H1 (cell line): Measurements from ENCODE around the gene SPTBN1. TPM values are rescaled to one million over a fixed set of nuclear protein-coding genes. Genes with fewer than 3 reads are reported as not detected.

ENCODE experiments used
- CTCF ChIA-PET: fragments of 300-600 bp; sonication (Branson Sonifier 250); formaldehyde crosslinking; loops from one replicate; lab custom pipeline; 2021; ENCODE audit not compliant: partially characterized antibody; lab: Charles Lee
- POLR2A ChIA-PET: fragments of 300-600 bp; sonication (Branson Sonifier 250); formaldehyde crosslinking; loops from one replicate; lab custom pipeline; 2021; ENCODE audit warnings: inconsistent platforms; ENCODE audit not compliant: partially characterized antibody; lab: Charles Lee
- DNase-seq, 2 experiments: peaks; one replicate each; pipeline versions ENCODE4 v3.0.0 to v3.0.0-alpha.2; 2010 to 2022; ENCODE audit warnings: low spot score in 2 of 2, low read depth in 1 of 2, mixed read lengths in 1 of 2
- FAIRE-seq: peaks from 2 replicates; lab custom pipeline; 2011; peaks lifted over from hg19 to GRCh38; lab: Jason Lieb, UNC
- H2AFZ ChIP-seq: 2 replicates; pipeline ENCODE4 v1.8.1; 2012; ENCODE audit warnings: low read length, inconsistent platforms
- H2AK5ac ChIP-seq: 2 replicates; pipeline ENCODE4 v1.6.1; 2013; ENCODE audit warnings: low read depth, low read length
- H2BK120ac ChIP-seq: replicated peaks from 2 replicates; pipeline ENCODE3; 2013; ENCODE audit warnings: low read depth, low read length, inconsistent platforms
- H2BK12ac ChIP-seq: 2 replicates; pipeline ENCODE4 v1.6.1; 2013; ENCODE audit warnings: low read depth, low read length
- H2BK15ac ChIP-seq: 2 replicates; pipeline ENCODE4 v1.6.1; 2013; ENCODE audit warnings: low read length
- H2BK20ac ChIP-seq: 2 replicates; pipeline ENCODE4 v1.6.1; 2013; ENCODE audit warnings: low read length
- H2BK5ac ChIP-seq: 2 replicates; pipeline ENCODE4 v1.6.1; 2013; ENCODE audit warnings: low read depth, low read length
- H3K14ac ChIP-seq: 2 replicates; pipeline ENCODE4 v1.6.1; 2013; ENCODE audit warnings: inconsistent platforms; ENCODE audit not compliant: insufficient read length
- H3K18ac ChIP-seq: 2 replicates; pipeline ENCODE4 v1.6.1; 2013; ENCODE audit warnings: low read length; ENCODE audit errors: extremely low read depth
- H3K23ac ChIP-seq: 2 replicates; pipeline ENCODE4 v1.6.1; 2013; ENCODE audit warnings: inconsistent platforms; ENCODE audit not compliant: insufficient read length
- H3K23me2 ChIP-seq: 2 replicates; pipeline ENCODE4 v1.6.1; 2013; ENCODE audit warnings: low read depth, low read length
- H3K27ac ChIP-seq: 2 replicates; pipeline ENCODE4 v1.6.1; 2011; ENCODE audit warnings: low read depth, low read length, inconsistent platforms
- H3K27me3 ChIP-seq, 4 experiments: replicated peaks in 1 of 4; 1 replicate in 1 of 4; 2 replicates in 3 of 4; pipeline versions ENCODE4 v1.6.1 to v1.8.1; 2011 to 2013; ENCODE audit warnings: low read length in 3 of 4, mild to moderate bottlenecking in 3 of 4, inconsistent platforms in 2 of 4, mixed read lengths in 2 of 4, moderate library complexity in 1 of 4; ENCODE audit not compliant: control insufficient read depth in 3 of 4, insufficient read depth in 3 of 4; ENCODE audit errors: extremely low read depth in 1 of 4
- H3K36me3 ChIP-seq, 4 experiments: 2 replicates each; pipeline versions ENCODE4 v1.6.1 to v1.8.1; 2011 to 2013; ENCODE audit warnings: mild to moderate bottlenecking in 4 of 4, low read length in 3 of 4, moderate library complexity in 2 of 4, control low read depth in 1 of 4, inconsistent platforms in 1 of 4; ENCODE audit not compliant: insufficient read depth in 4 of 4, control insufficient read depth in 2 of 4
- H3K4ac ChIP-seq: replicated peaks from 2 replicates; pipeline ENCODE3; 2013; ENCODE audit warnings: low read length, low read depth, mixed read lengths, inconsistent platforms; ENCODE audit not compliant: insufficient read length
- H3K4me1 ChIP-seq, 4 experiments: replicated peaks in 1 of 4; 1 replicate in 1 of 4; 2 replicates in 3 of 4; pipeline versions ENCODE4 v1.6.1 to v1.8.1; 2011 to 2013; ENCODE audit warnings: low read length in 3 of 4, inconsistent platforms in 2 of 4, mixed read lengths in 1 of 4; ENCODE audit not compliant: insufficient read depth in 4 of 4, control insufficient read depth in 3 of 4
- H3K4me2 ChIP-seq, 2 experiments: 2 replicates each; pipeline versions ENCODE4 v1.6.1 to v1.8.1; 2011 to 2013; ENCODE audit warnings: low read depth in 2 of 2, low read length in 2 of 2, control low read depth in 1 of 2, inconsistent platforms in 1 of 2, mild to moderate bottlenecking in 1 of 2; ENCODE audit not compliant: insufficient read depth in 1 of 2
- H3K4me3 ChIP-seq, 4 experiments: fragments of 200-600, 300-600 bp in 1 of 4; sonication (generic), shearing (Covaris generic), sonication (Bioruptor Twin) in 1 of 4; 2 replicates each; pipeline versions ENCODE4 v1.5.1 to v1.8.1; 2011 to 2016; ENCODE audit warnings: low read length in 4 of 4, low read depth in 3 of 4, control low read depth in 2 of 4, inconsistent platforms in 2 of 4, mild to moderate bottlenecking in 2 of 4, mixed read lengths in 1 of 4, moderate library complexity in 1 of 4; ENCODE audit not compliant: insufficient read depth in 2 of 4; ENCODE audit errors: extremely low read depth in 1 of 4
- H3K56ac ChIP-seq: replicated peaks from 2 replicates; pipeline ENCODE3; 2013; ENCODE audit warnings: low read depth, mild to moderate bottlenecking, mixed read lengths, low read length, inconsistent platforms; ENCODE audit not compliant: insufficient read length
- H3K79me1 ChIP-seq: 2 replicates; pipeline ENCODE4 v1.6.1; 2013; ENCODE audit warnings: low read depth, low read length, control low read depth
- H3K79me2 ChIP-seq, 2 experiments: 2 replicates each; pipeline versions ENCODE4 v1.6.1 to v1.8.1; 2012 to 2013; ENCODE audit warnings: low read length in 2 of 2, mild to moderate bottlenecking in 2 of 2, inconsistent platforms in 1 of 2; ENCODE audit not compliant: insufficient read depth in 2 of 2, control insufficient read depth in 1 of 2
- H3K9ac ChIP-seq, 4 experiments: replicated peaks in 1 of 4; 1 replicate in 1 of 4; 2 replicates in 3 of 4; pipeline versions ENCODE4 v1.6.1 to v1.8.1; 2011 to 2013; ENCODE audit warnings: low read depth in 3 of 4, low read length in 3 of 4, control low read depth in 2 of 4, mild to moderate bottlenecking in 2 of 4, moderate library complexity in 2 of 4, inconsistent platforms in 1 of 4; ENCODE audit errors: extremely low read depth in 1 of 4
- H3K9me3 ChIP-seq, 2 experiments: 2 replicates each; pipeline versions ENCODE4 v1.6.1 to v1.8.1; 2012 to 2013; ENCODE audit warnings: mild to moderate bottlenecking in 2 of 2, moderate library complexity in 2 of 2, control low read depth in 1 of 2, inconsistent platforms in 1 of 2, low read depth in 1 of 2, low read length in 1 of 2, mixed read lengths in 1 of 2; ENCODE audit not compliant: insufficient read depth in 2 of 2
- H4K20me1 ChIP-seq, 2 experiments: replicated peaks in 1 of 2; 2 replicates each; pipeline versions ENCODE3 to v1.8.1; 2011 to 2013; ENCODE audit warnings: inconsistent platforms in 2 of 2, low read length in 2 of 2, mild to moderate bottlenecking in 1 of 2; ENCODE audit not compliant: insufficient read depth in 2 of 2, control insufficient read depth in 1 of 2
- H4K5ac ChIP-seq: 2 replicates; pipeline ENCODE4 v1.6.1; 2013; ENCODE audit warnings: low read length, low read depth, mixed read lengths, inconsistent platforms; ENCODE audit not compliant: insufficient read length
- H4K8ac ChIP-seq: 2 replicates; pipeline ENCODE4 v1.8.0; 2013; ENCODE audit warnings: mild to moderate bottlenecking, moderate library complexity, low read length, inconsistent platforms; ENCODE audit not compliant: insufficient read depth; ENCODE audit errors: extremely low read depth
- H4K91ac ChIP-seq: replicated peaks from 2 replicates; pipeline ENCODE3; 2013; ENCODE audit warnings: low read length, mixed read lengths, inconsistent platforms; ENCODE audit not compliant: insufficient read length
- EZH2 ChIP-seq: fragments of 200-600 bp; sonication (generic); IDR thresholded peaks from 2 replicates; pipeline ENCODE4 v1.7.1; 2012; ENCODE audit warnings: low read depth, mild to moderate bottlenecking, moderate library complexity, low read length, inconsistent platforms; ENCODE audit not compliant: severe bottlenecking
- HDAC2 ChIP-seq, 2 experiments: fragments of 300-600 bp in 1 of 2; sonication (generic) in 1 of 2; IDR thresholded peaks; 2 replicates each; pipeline ENCODE4 v1.6.1; 2011 to 2012; ENCODE audit warnings: low read depth in 2 of 2, low read length in 2 of 2, mild to moderate bottlenecking in 2 of 2, moderate library complexity in 2 of 2, borderline replicate concordance in 1 of 2, inconsistent platforms in 1 of 2
- TEAD4 ChIP-seq: IDR thresholded peaks from 2 replicates; pipeline ENCODE4 v1.6.1; 2012; ENCODE audit warnings: low read depth, low read length, inconsistent platforms, mixed read lengths
- YY1 ChIP-seq: IDR thresholded peaks from 2 replicates; pipeline ENCODE4 v1.6.1; 2011; ENCODE audit warnings: low read depth, mild to moderate bottlenecking, low read length
- WGBS, 2 experiments: shearing (Covaris generic) in 1 of 2; methylation state at CpG; one replicate each; pipeline versions ENCODE4 v1.1.6 to v1.1.7; 2013 to 2015; ENCODE audit warnings: low lambda C conversion rate in 2 of 2, mixed read lengths in 2 of 2, inconsistent platforms in 1 of 2, low coverage in 1 of 2, missing lambda C conversion rate in 1 of 2; ENCODE audit not compliant: insufficient replicate concordance in 2 of 2, insufficient coverage in 1 of 2, insufficient read length in 1 of 2; ENCODE audit errors: extremely low coverage in 1 of 2, missing lambda C conversion rate in 1 of 2; 5-methylcytosine and 5-hydroxymethylcytosine counted together
- polyA plus RNA-seq, 7 experiments: library from polyadenylated mRNA; depleted of rRNA in 3 of 7; stranded (reverse) in 5 of 7; unstranded in 2 of 7; fragments of >200 nt in 5 of 7; fragments of 200-250 nt in 2 of 7; gene quantifications; 1 replicate in 5 of 7; 2 replicates in 1 of 7; 4 replicates in 1 of 7; pipeline versions ENCODE4 v1.2.1 to v1.2.3, GENCODE V29; 2011 to 2013; ENCODE audit warnings: missing spikeins in 2 of 7, mixed read lengths in 2 of 7
- total RNA-seq: library from RNA; stranded (reverse); fragmentation: NEBNext Ultra II Directional; extraction: Animal tissue kit (Norgen Biotek cat#: 25700); gene quantifications from 2 replicates; pipeline ENCODE4 v1.2.1, GENCODE V29; 2021

Gene SPTBN1
- total and polyA plus RNA-seq, 2 of the 8 experiments (the other 6 are each of a cell fraction or from before 2014, with no cell fraction given), result 31.8 to 180 TPM

- H3K4me3 ChIP-seq, result no peak overlapping the region
- no peak overlapping the region for H2AK5ac ChIP-seq
- H3K27ac ChIP-seq, result no peak overlapping the region
- no peak overlapping the region for H2BK5ac ChIP-seq
- no peak overlapping the region for H3K56ac ChIP-seq
- no peaks in the 10 kb centered on the region for H4K20me1 ChIP-seq
- peaks cover 0 to 2% of the 10 kb centered on the region in 2 experiments; a peak in 1 of 4 replicates for H3K79me2 ChIP-seq
- H2BK20ac ChIP-seq, result no peak overlapping the region
- ChIA-PET POLR2A (interaction anchor here (0.6 kb wide), 1 partner anchor 551 kb away, joined by 3 read pairs; no protein-coding TSS in a partner anchor), CTCF (interaction anchor here (0.7 to 2.2 kb wide), 5 partner anchors 15 to 409 kb away, joined by 3 to 6 read pairs (median 4); no protein-coding TSS in a partner anchor)
- H3K18ac ChIP-seq, result no peak overlapping the region
- H2BK120ac ChIP-seq, result no peak overlapping the region
- no peak overlapping the region for H3K9ac ChIP-seq
- H2BK15ac ChIP-seq, result no peak overlapping the region
- no peak overlapping the region for H2BK12ac ChIP-seq
- no peaks in the 10 kb centered on the region; the same call in 1 of the 2 replicates for H3K79me1 ChIP-seq
- no peaks in the 10 kb centered on the region for H3K23me2 ChIP-seq
- TF ChIP-seq HDAC2 (IDR thresholded peaks at IDR 0.05; ENCODE audit: borderline replicate concordance in 1 of 2, low read depth in 2 of 2, low read length in 2 of 2), result no peak
- no peak for TF ChIP-seq YY1
- TF ChIP-seq EZH2, result no peak
- TF ChIP-seq TEAD4, result no peak
- no peak overlapping the region for H4K91ac ChIP-seq
- 81% methylated on average over 2 of the region's 2 CpGs; no CpG with 5 or more reads in 1 of the 2 experiments for WGBS, 2 experiments
- H3K23ac ChIP-seq, result no peak overlapping the region
- no peak overlapping the region for H3K4me2 ChIP-seq
- no peak overlapping the region for H3K4ac ChIP-seq
- no peaks in the 10 kb centered on the region for H3K36me3 ChIP-seq
- H2AFZ ChIP-seq, result no peak overlapping the region
- no peaks in the 10 kb centered on the region for H3K9me3 ChIP-seq
- H4K8ac ChIP-seq, result no peak overlapping the region
- no peak for DNase-seq
- H3K4me1 ChIP-seq, result peaks cover 0 to 6% (median 4%) of the 10 kb centered on the region in 4 experiments; a peak in 5 of 7 replicates
- no peak overlapping the region for H4K5ac ChIP-seq
- no peak overlapping the region for H3K14ac ChIP-seq
- no peak for FAIRE-seq
- no peaks in the 10 kb centered on the region for H3K27me3 ChIP-seq
Measured at GRCh38 chr2:54516842-54517241, 60.7 kb downstream of the SPTBN1 start.
